ENCODE data around the gene OR10H1.
"Not testable (repeated sequence)": the region's sequence is repeated elsewhere in the genome, so short reads cannot be mapped to it uniquely, and the experiment has no call there.

Gene OR10H1

GRCh38 chr19:15815306-15815705 is at the start of gene OR10H1:
Gene OR10H1, minus strand, starts transcription at chr19:15815664. Its CDS starts 7,627 bp downstream, at chr19:15808037.
- no peak for DNase-seq

- DNase-seq, result no peak
Observed at GRCh38 chr19:15864824-15865223, 49.4 kb upstream of the OR10H1 start.

GRCh38 chr19:15863272-15863671 is 47.8 kb upstream of the OR10H1 start:
- no peak for DNase-seq

GRCh38 chr19:15862444-15862843 is 47.0 kb upstream of the OR10H1 start:
- DNase-seq, result no peak

- no peak for DNase-seq
Observed at GRCh38 chr19:15860522-15860921, 45.1 kb upstream of the OR10H1 start.

GRCh38 chr19:15859187-15859586 is 43.7 kb upstream of the OR10H1 start:
- no peak for DNase-seq

- no peak for DNase-seq
Observed at GRCh38 chr19:15850385-15850784, 34.9 kb upstream of the OR10H1 start.

- DNase-seq, result no peak
Observed at GRCh38 chr19:15846923-15847322, 31.5 kb upstream of the OR10H1 start.

- DNase-seq, result not testable (repeated sequence)
Observed at GRCh38 chr19:15843894-15844222, 28.4 kb upstream of the OR10H1 start.

GRCh38 chr19:15843203-15843893 is 27.9 kb upstream of the OR10H1 start:
- no peak for DNase-seq

- no peak for DNase-seq
Observed at GRCh38 chr19:15841875-15842569, 26.6 kb upstream of the OR10H1 start.

- DNase-seq, result no peak
Observed at GRCh38 chr19:15840833-15841232, 25.4 kb upstream of the OR10H1 start.

- DNase-seq, result not testable (repeated sequence)
Observed at GRCh38 chr19:15839888-15840287, 24.4 kb upstream of the OR10H1 start.

GRCh38 chr19:15838351-15838750 is 22.9 kb upstream of the OR10H1 start:
- no peak for DNase-seq

GRCh38 chr19:15837221-15837731 is 21.8 kb upstream of the OR10H1 start:
- DNase-seq, result no peak

GRCh38 chr19:15836330-15837220 is 21.1 kb upstream of the OR10H1 start:
- peak; percentile 61 for DNase-seq

- not testable (repeated sequence) for DNase-seq
Observed at GRCh38 chr19:15835565-15836329, 20.3 kb upstream of the OR10H1 start.

GRCh38 chr19:15834232-15834631 is 18.8 kb upstream of the OR10H1 start:
- not testable (repeated sequence) for DNase-seq

- no peak for DNase-seq
Observed at GRCh38 chr19:15831626-15832025, 16.2 kb upstream of the OR10H1 start.

- DNase-seq, result no peak
Observed at GRCh38 chr19:15829786-15830185, 14.3 kb upstream of the OR10H1 start.

- DNase-seq, result no peak
Observed at GRCh38 chr19:15829306-15829698, 13.8 kb upstream of the OR10H1 start.

GRCh38 chr19:15828611-15829305 is 13.3 kb upstream of the OR10H1 start:
- not testable (repeated sequence) for DNase-seq

Data from NCI-H69 (cell line).